DOHH2 (cell line): ENCODE measurements around the gene TMEM165.

ENCODE experiments used
- CTCF ChIP-seq: fragments of 200-600 bp; sonication (generic); IDR thresholded peaks from one replicate; pipeline ENCODE4 v1.5.1; 2014; ENCODE audit warnings: antibody characterized with exemption, mild to moderate bottlenecking, low read depth, low read length; ENCODE audit not compliant: poor library complexity, severe bottlenecking
- EZH2phosphoT487 ChIP-seq: fragments of 200-600 bp; sonication (generic); IDR thresholded peaks from 2 replicates; pipeline ENCODE4 v1.6.1; 2017; ENCODE audit warnings: borderline replicate concordance, mild to moderate bottlenecking, antibody characterized with exemption, low read length, moderate library complexity, mixed read lengths

- TF ChIP-seq CTCF = no peak
- no peak for TF ChIP-seq EZH2phosphoT487
Observed at GRCh38 chr4:55466001-55466400, 70.2 kb downstream of the TMEM165 start.
